Measurements from ENCODE around the gene FIGN.

Gene FIGN

DNA sequence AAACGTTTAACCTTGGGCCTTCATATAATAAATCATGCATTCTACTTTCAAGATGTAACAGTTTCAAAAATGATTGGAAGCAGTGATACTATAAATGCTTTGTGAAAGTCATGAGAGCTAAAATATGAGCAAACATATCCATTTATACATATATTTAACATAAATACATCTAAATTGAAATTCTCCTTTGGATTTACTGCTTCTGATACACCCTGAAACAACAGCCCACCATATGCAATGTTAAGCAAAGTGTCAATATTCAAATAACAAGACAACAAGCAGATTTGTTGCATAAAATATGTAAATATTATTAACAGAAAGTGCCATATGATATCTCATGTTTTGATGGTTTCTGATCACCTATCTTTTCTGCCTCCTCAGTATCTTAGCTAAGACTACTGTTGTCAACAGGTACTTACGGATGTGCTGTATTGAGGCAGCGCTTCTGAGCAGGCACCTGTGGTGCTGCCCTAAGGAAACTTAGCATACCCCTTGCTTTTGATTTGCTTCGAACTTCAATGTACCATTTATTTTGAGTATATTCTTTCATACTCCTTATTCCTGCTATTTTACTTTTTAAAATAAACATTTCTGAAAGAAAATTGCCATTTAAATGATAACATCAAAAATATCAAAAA lies 6.1 kb downstream of the FIGN start:
- H3K27me3 ChIP-seq (ENCODE audit: control insufficient read depth in 1 of 2, insufficient read depth in 2 of 2, low read length in 2 of 2) = peaks cover 0 to under 1% of the 10 kb centered on the region in 2 donors
- H3K4me1 ChIP-seq (ENCODE audit: control insufficient read depth in 1 of 2, insufficient read depth in 2 of 2, low read length in 2 of 2) = no peaks in the 10 kb centered on the region
- H3K27ac ChIP-seq (ENCODE audit: low read depth, low read length) = no peak overlapping the region
- no peaks in the 10 kb centered on the region for H3K9me3 ChIP-seq (ENCODE audit: control insufficient read depth in 1 of 2, low read length in 2 of 2)
- no peaks in the 10 kb centered on the region for H3K36me3 ChIP-seq (ENCODE audit: control insufficient read depth in 1 of 2, insufficient read depth in 2 of 2, low read length in 2 of 2)
- H3K4me3 ChIP-seq (ENCODE audit: low read depth in 1 of 2, low read length in 2 of 2) = no peak overlapping the region
- H3K9ac ChIP-seq (ENCODE audit: low read depth in 1 of 2, low read length in 2 of 2) = no peak overlapping the region

DNA sequence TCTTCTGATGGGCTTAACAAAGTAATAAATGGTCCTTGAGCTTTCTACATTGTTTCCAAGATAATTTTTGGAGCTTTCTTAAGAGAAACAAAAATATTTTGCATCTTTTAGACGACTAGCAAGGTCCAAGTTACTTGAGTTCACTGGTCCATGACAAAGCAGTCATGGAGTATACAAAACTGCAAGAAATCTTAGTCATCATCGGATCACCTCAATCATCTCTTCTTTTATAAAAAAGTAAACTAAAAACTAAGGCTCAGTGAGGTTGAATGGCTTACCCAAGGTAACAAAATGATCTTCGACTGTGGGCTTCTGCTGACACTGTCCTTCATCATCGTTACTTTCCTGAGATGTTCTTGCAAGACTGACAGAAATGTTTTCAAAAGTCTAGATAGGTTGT lies 11.9 kb downstream of the FIGN start:
- Histone ChIP-seq H3K36me3 (ENCODE audit: control insufficient read depth in 1 of 2, insufficient read depth in 2 of 2, low read length in 2 of 2) (no peaks in the 10 kb centered on the region), H3K9me3 (ENCODE audit: control insufficient read depth in 1 of 2, low read length in 2 of 2) (no peaks in the 10 kb centered on the region), H3K4me3 (ENCODE audit: low read depth in 1 of 2, low read length in 2 of 2) (no peak overlapping the region), H3K4me1 (ENCODE audit: control insufficient read depth in 1 of 2, insufficient read depth in 2 of 2, low read length in 2 of 2) (no peaks in the 10 kb centered on the region), H3K27ac (ENCODE audit: low read depth, low read length) (no peak overlapping the region), H3K9ac (ENCODE audit: low read depth in 1 of 2, low read length in 2 of 2) (no peak overlapping the region), H3K27me3 (ENCODE audit: control insufficient read depth in 1 of 2, insufficient read depth in 2 of 2, low read length in 2 of 2) (no peaks in the 10 kb centered on the region)

DNA sequence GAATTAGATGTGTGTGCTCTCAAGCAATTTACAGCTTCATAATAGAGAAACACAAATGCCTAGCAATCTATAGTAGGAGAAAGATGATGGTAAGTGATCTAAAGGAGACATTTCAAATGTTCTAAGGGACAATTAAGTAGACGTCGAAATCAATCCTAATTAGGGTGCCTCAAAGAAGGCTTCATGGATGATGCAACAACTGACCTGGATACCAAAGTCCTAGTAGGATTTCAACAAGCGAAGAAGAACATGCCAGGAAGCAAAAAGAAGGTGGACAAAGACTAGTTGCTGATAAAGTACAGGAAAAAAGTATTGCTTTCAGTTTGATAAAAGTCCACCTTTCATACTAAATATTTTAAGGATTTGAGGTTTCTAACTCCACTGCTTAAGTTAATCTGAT lies 12.5 kb downstream of the FIGN start:
- Histone ChIP-seq H3K9ac (ENCODE audit: low read depth in 1 of 2, low read length in 2 of 2) (no peak overlapping the region), H3K9me3 (ENCODE audit: control insufficient read depth in 1 of 2, low read length in 2 of 2) (no peaks in the 10 kb centered on the region), H3K4me1 (ENCODE audit: control insufficient read depth in 1 of 2, insufficient read depth in 2 of 2, low read length in 2 of 2) (no peaks in the 10 kb centered on the region), H3K27me3 (ENCODE audit: control insufficient read depth in 1 of 2, insufficient read depth in 2 of 2, low read length in 2 of 2) (no peaks in the 10 kb centered on the region), H3K27ac (ENCODE audit: low read depth, low read length) (no peak overlapping the region), H3K4me3 (ENCODE audit: low read depth in 1 of 2, low read length in 2 of 2) (no peak overlapping the region), H3K36me3 (ENCODE audit: control insufficient read depth in 1 of 2, insufficient read depth in 2 of 2, low read length in 2 of 2) (no peaks in the 10 kb centered on the region)

DNA sequence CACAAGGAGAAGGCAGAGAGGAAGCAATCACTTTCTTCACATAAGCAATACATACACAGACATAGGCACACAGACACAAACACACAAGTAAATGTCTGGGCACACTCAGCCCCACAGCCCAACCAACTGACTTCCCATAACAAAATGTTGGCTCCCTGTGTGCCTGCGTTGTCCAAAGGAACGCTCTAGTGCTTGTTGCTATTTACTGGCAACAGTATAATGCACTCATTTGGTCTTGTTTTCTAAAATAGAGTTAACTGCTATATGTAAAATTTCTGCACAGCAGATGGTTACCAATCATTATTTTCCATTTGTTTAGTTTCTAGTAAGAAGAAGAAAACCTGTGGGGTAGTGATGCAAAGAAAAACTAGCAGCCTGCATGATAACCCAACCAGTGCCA lies 16.5 kb downstream of the FIGN start:
- Histone ChIP-seq H3K9ac (ENCODE audit: low read depth in 1 of 2, low read length in 2 of 2) (no peak overlapping the region), H3K27ac (ENCODE audit: low read depth, low read length) (no peak overlapping the region), H3K4me3 (ENCODE audit: low read depth in 1 of 2, low read length in 2 of 2) (no peak overlapping the region), H3K27me3 (ENCODE audit: control insufficient read depth in 1 of 2, insufficient read depth in 2 of 2, low read length in 2 of 2) (no peaks in the 10 kb centered on the region), H3K36me3 (ENCODE audit: control insufficient read depth in 1 of 2, insufficient read depth in 2 of 2, low read length in 2 of 2) (no peaks in the 10 kb centered on the region), H3K9me3 (ENCODE audit: control insufficient read depth in 1 of 2, low read length in 2 of 2) (no peaks in the 10 kb centered on the region), H3K4me1 (ENCODE audit: control insufficient read depth in 1 of 2, insufficient read depth in 2 of 2, low read length in 2 of 2) (no peaks in the 10 kb centered on the region)

DNA sequence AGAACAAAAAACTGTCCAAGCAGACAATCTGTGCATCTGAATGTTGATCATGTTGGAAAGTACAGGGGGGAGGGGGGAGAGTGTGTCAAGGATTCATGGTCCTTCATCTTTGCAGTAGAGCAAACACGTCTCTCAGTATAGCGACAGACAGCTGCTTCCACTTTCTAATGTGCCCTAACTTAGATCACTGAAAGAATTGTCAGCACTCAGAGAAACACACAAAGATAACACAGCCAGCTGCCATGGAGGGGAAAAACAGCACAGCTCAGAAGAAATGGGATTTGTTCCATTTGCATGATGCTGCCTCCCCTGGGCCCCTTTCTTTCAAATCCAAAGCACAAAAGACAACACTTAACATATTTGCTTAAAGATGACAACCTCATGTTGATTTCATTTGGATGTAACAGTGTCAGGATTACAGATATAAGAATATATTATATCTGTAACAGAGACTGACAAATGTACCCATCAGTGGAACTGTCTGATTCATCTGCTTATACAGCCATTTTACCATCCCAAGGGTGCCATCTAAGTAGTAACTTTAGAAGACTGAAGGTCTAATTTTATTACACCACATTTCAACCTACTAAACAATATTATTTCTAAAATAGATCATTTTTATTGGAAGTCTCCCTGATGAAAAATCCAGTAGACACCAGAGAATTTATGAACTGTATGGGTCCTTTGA lies 17.7 kb downstream of the FIGN start:
- Histone ChIP-seq H3K27me3 (ENCODE audit: control insufficient read depth in 1 of 2, insufficient read depth in 2 of 2, low read length in 2 of 2) (no peaks in the 10 kb centered on the region), H3K36me3 (ENCODE audit: control insufficient read depth in 1 of 2, insufficient read depth in 2 of 2, low read length in 2 of 2) (no peaks in the 10 kb centered on the region), H3K9ac (ENCODE audit: low read depth in 1 of 2, low read length in 2 of 2) (no peak overlapping the region), H3K27ac (ENCODE audit: low read depth, low read length) (no peak overlapping the region), H3K9me3 (ENCODE audit: control insufficient read depth in 1 of 2, low read length in 2 of 2) (no peaks in the 10 kb centered on the region), H3K4me1 (ENCODE audit: control insufficient read depth in 1 of 2, insufficient read depth in 2 of 2, low read length in 2 of 2) (no peaks in the 10 kb centered on the region), H3K4me3 (ENCODE audit: low read depth in 1 of 2, low read length in 2 of 2) (no peak overlapping the region)

DNA sequence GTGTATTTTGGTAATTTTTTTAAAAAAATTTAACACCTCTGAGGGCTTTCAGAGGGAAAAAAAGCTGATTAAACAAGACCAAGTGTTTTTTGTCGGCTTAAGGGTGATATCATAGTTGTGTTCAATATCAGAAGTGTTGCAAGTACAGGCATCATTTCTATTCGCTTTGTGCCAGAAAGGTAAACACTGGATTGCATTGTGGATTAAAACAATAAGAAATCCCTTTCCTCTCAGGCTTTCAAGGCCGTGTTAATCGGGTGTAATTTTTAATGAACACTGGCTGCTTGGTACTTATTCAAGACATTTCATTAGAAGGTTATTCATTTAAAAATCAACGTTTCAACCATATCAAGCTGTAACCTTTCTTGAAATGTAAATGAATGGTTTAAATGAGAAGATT lies 18.3 kb downstream of the FIGN start:
- no peak overlapping the region for H3K9ac ChIP-seq (ENCODE audit: low read depth in 1 of 2, low read length in 2 of 2)
- H3K9me3 ChIP-seq (ENCODE audit: control insufficient read depth in 1 of 2, low read length in 2 of 2) = no peaks in the 10 kb centered on the region
- no peaks in the 10 kb centered on the region for H3K4me1 ChIP-seq (ENCODE audit: control insufficient read depth in 1 of 2, insufficient read depth in 2 of 2, low read length in 2 of 2)
- H3K27me3 ChIP-seq (ENCODE audit: control insufficient read depth in 1 of 2, insufficient read depth in 2 of 2, low read length in 2 of 2) = no peaks in the 10 kb centered on the region
- H3K27ac ChIP-seq (ENCODE audit: low read depth, low read length) = no peak overlapping the region
- H3K36me3 ChIP-seq (ENCODE audit: control insufficient read depth in 1 of 2, insufficient read depth in 2 of 2, low read length in 2 of 2) = no peaks in the 10 kb centered on the region
- H3K4me3 ChIP-seq (ENCODE audit: low read depth in 1 of 2, low read length in 2 of 2) = no peak overlapping the region

DNA sequence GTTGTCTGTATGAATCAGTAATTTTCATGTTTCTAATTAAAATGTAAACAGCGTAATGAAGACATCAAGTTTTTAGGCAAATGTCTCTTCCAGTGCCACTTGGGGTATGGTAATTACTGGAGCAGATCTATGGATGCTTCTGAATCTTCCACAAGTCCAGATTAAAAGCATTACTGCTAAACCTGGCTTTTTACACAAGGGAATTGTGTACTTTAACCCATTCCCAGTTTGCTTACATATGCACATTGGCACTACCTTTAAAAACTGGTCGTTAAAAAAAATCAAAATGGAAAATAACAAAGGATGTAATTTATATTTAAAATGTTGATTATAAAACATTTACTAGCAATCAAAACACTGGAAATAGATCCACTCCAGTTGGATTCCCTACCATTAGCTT lies 19.7 kb downstream of the FIGN start:
- no peaks in the 10 kb centered on the region for H3K9me3 ChIP-seq (ENCODE audit: control insufficient read depth in 1 of 2, low read length in 2 of 2)
- H3K36me3 ChIP-seq (ENCODE audit: control insufficient read depth in 1 of 2, insufficient read depth in 2 of 2, low read length in 2 of 2) = no peaks in the 10 kb centered on the region
- H3K27me3 ChIP-seq (ENCODE audit: control insufficient read depth in 1 of 2, insufficient read depth in 2 of 2, low read length in 2 of 2) = no peaks in the 10 kb centered on the region
- H3K4me1 ChIP-seq (ENCODE audit: control insufficient read depth in 1 of 2, insufficient read depth in 2 of 2, low read length in 2 of 2) = no peaks in the 10 kb centered on the region
- H3K9ac ChIP-seq (ENCODE audit: low read depth in 1 of 2, low read length in 2 of 2) = no peak overlapping the region
- no peak overlapping the region for H3K27ac ChIP-seq (ENCODE audit: low read depth, low read length)
- H3K4me3 ChIP-seq (ENCODE audit: low read depth in 1 of 2, low read length in 2 of 2) = no peak overlapping the region

DNA sequence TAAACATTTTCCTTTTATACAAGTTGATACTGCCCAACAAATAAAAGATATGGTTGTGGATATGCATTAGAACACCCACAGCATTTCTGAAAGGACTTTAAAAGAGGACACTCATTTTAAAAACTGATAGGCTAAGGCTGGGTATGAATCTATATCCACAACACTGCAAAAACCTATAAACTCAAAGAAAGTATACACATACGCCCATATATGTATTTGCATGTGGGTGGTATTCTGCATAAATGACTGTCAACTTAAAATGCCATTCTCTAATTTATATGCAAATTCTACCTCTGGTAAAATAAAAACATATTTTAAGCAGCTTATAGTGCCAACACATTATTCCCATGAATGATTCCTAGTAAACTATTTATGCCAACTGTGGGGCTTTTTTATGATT lies 20.1 kb downstream of the FIGN start:
- H3K36me3 ChIP-seq (ENCODE audit: control insufficient read depth in 1 of 2, insufficient read depth in 2 of 2, low read length in 2 of 2) = no peaks in the 10 kb centered on the region
- no peak overlapping the region for H3K27ac ChIP-seq (ENCODE audit: low read depth, low read length)
- no peaks in the 10 kb centered on the region for H3K27me3 ChIP-seq (ENCODE audit: control insufficient read depth in 1 of 2, insufficient read depth in 2 of 2, low read length in 2 of 2)
- H3K4me1 ChIP-seq (ENCODE audit: control insufficient read depth in 1 of 2, insufficient read depth in 2 of 2, low read length in 2 of 2) = no peaks in the 10 kb centered on the region
- no peak overlapping the region for H3K4me3 ChIP-seq (ENCODE audit: low read depth in 1 of 2, low read length in 2 of 2)
- H3K9ac ChIP-seq (ENCODE audit: low read depth in 1 of 2, low read length in 2 of 2) = no peak overlapping the region
- no peaks in the 10 kb centered on the region for H3K9me3 ChIP-seq (ENCODE audit: control insufficient read depth in 1 of 2, low read length in 2 of 2)

DNA sequence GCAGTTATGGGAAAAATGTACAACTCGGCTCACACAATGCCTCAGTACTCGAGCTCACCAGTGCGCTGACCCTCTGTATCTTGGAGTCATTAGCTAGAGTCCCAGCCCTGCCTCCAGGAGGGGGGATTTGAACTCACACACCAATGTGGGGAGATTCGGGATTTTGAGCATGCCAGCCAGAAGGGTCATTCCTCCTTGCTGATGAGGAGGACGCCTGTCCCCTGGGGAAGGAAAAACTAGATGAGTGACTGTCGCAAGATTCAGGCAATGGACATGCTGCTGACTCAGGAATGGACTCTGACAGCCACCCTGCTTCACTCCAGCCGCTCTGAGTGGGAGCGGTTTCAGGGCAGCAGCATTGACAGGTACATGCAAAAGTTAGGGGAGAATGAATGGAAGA lies 20.6 kb downstream of the FIGN start:
- Histone ChIP-seq H3K4me1 (ENCODE audit: control insufficient read depth in 1 of 2, insufficient read depth in 2 of 2, low read length in 2 of 2) (no peaks in the 10 kb centered on the region), H3K9ac (ENCODE audit: low read depth in 1 of 2, low read length in 2 of 2) (no peak overlapping the region), H3K9me3 (ENCODE audit: control insufficient read depth in 1 of 2, low read length in 2 of 2) (no peaks in the 10 kb centered on the region), H3K27ac (ENCODE audit: low read depth, low read length) (no peak overlapping the region), H3K36me3 (ENCODE audit: control insufficient read depth in 1 of 2, insufficient read depth in 2 of 2, low read length in 2 of 2) (no peaks in the 10 kb centered on the region), H3K27me3 (ENCODE audit: control insufficient read depth in 1 of 2, insufficient read depth in 2 of 2, low read length in 2 of 2) (no peaks in the 10 kb centered on the region), H3K4me3 (ENCODE audit: low read depth in 1 of 2, low read length in 2 of 2) (no peak overlapping the region)

DNA sequence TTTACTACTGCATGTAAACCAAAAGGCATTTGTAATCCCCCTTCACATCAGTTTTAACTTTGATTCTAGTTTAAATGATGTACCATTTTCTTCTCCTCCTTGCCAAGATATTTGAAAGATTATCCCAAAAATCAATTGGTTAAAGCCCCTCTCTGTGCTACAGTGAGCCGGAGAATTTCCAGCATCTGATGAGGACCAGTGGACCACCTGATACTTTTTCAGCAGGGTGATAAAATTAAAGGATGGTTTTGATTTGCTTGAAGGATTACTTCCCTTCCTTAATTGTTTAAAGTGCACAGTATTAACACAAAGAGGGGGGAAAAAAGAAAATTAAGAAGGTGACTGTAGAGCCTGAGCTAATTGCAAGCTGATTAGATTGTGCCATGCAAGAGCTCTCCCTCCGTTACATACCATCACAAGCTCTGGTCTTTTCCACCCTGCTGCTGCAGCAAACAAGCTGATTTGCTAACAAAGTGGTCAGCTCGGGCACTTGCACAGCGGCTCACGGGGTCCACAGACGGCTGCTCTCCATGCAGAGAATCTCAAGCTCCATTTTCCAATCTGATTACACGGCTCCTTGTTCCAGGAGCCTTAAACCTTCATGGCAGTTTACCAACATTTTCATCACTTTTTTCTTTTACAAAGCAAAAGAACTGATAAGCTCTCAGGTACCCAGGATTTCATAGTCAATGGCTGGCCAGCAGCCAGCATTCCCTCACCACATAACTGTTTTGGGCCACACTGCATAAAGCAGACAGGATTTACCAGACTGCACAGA lies 22.1 kb downstream of the FIGN start:
- H3K9ac ChIP-seq (ENCODE audit: low read depth in 1 of 2, low read length in 2 of 2) = no peak overlapping the region
- no peaks in the 10 kb centered on the region for H3K27me3 ChIP-seq (ENCODE audit: control insufficient read depth in 1 of 2, insufficient read depth in 2 of 2, low read length in 2 of 2)
- no peaks in the 10 kb centered on the region for H3K9me3 ChIP-seq (ENCODE audit: control insufficient read depth in 1 of 2, low read length in 2 of 2)
- H3K4me1 ChIP-seq (ENCODE audit: control insufficient read depth in 1 of 2, insufficient read depth in 2 of 2, low read length in 2 of 2) = no peaks in the 10 kb centered on the region
- no peak overlapping the region for H3K4me3 ChIP-seq (ENCODE audit: low read depth in 1 of 2, low read length in 2 of 2)
- H3K27ac ChIP-seq (ENCODE audit: low read depth, low read length) = no peak overlapping the region
- no peaks in the 10 kb centered on the region for H3K36me3 ChIP-seq (ENCODE audit: control insufficient read depth in 1 of 2, insufficient read depth in 2 of 2, low read length in 2 of 2)
